ENCODE results near the gene PRDM10.

- no peak for TF ChIP-seq CTCF (IDR thresholded peaks at IDR 0.05)
- TF ChIP-seq POLR2A (IDR thresholded peaks at IDR 0.05): no peak
These were observed 44.5 kb upstream of the PRDM10 start for GRCh38 chr11:130047141-130047540.
